Vagina (tissue), 2 donors: ENCODE data around the gene NANOS2. TPM values are rescaled to one million over a fixed set of nuclear protein-coding genes. Genes with fewer than 3 reads are reported as not detected.

Experiments
- DNase-seq, 2 donors: peaks; one replicate each; pipeline ENCODE4 v3.0.0-alpha.2; 2017; ENCODE audit errors: extremely low spot score in 2 of 2
- H3K27ac ChIP-seq: fragments of 200-600 bp; sonication (generic); one replicate; pipeline ENCODE4 v1.5.1; 2019
- H3K27me3 ChIP-seq: fragments of 200-600 bp; sonication (generic); one replicate; pipeline ENCODE4 v1.5.1; 2019
- H3K36me3 ChIP-seq, 2 donors: fragments of 200-600 bp; sonication (generic); one replicate each; pipeline ENCODE4 v1.5.1; 2017 to 2019
- H3K4me1 ChIP-seq: fragments of 200-600 bp; sonication (generic); one replicate; pipeline ENCODE4 v1.5.1; 2019
- H3K4me3 ChIP-seq, 2 donors: fragments of 200-600 bp; sonication (generic); 1 replicate in 1 of 2; 2 replicates in 1 of 2; pipeline ENCODE4 v1.5.1; 2016 to 2019
- H3K9me3 ChIP-seq: fragments of 200-600 bp; sonication (generic); one replicate; pipeline ENCODE4 v1.5.1; 2019
- CTCF ChIP-seq, 3 experiments: fragments of 450-650 bp in 2 of 3; fragments of 200-600 bp in 1 of 3; sonication (generic) in 1 of 3; IDR thresholded peaks; one replicate each; pipeline ENCODE4 v1.5.1; 2017 to 2019; ENCODE audit warnings: antibody characterized with exemption in 3 of 3, mild to moderate bottlenecking in 2 of 3, moderate library complexity in 2 of 3
- POLR2A ChIP-seq, 2 donors: fragments of 450-650 bp; IDR thresholded peaks; one replicate each; pipeline ENCODE4 v1.6.1; 2017; ENCODE audit warnings: antibody characterized with exemption in 2 of 2, mild to moderate bottlenecking in 2 of 2, moderate library complexity in 2 of 2
- POLR2AphosphoS5 ChIP-seq, 2 donors: sonication (generic); formaldehyde crosslinking; IDR thresholded peaks; one replicate each; pipeline ENCODE4 v1.9.0; 2017; ENCODE audit warnings: antibody characterized with exemption in 2 of 2, mild to moderate bottlenecking in 2 of 2, low read depth in 1 of 2; ENCODE audit not compliant: insufficient read depth in 1 of 2
- intact Hi-C: fragments of 100-400 bp; cut with DNase I; formaldehyde crosslinking; loops from one replicate; pipeline ENCODE4 v1.15.1; 2023
- total RNA-seq: library from RNA; depleted of rRNA; stranded (reverse); fragments of >200 nt; gene quantifications from one replicate; pipeline ENCODE4 v1.2.3, GENCODE V29; 2016

The NANOS2 gene
- total RNA-seq, 1 donor from 2014 or later = not detected

- Histone ChIP-seq H3K4me3 (no peak overlapping the region), H3K4me1 (peaks cover 7% of the 10 kb centered on the region), H3K9me3 (no peaks in the 10 kb centered on the region), H3K36me3 (peaks cover 0 to 50% of the 10 kb centered on the region in 2 donors), H3K27me3 (no peaks in the 10 kb centered on the region), H3K27ac (peak overlapping the region; percentile 20)
- intact Hi-C loops = no loop called here
- DNase-seq = no peak
- TF ChIP-seq POLR2AphosphoS5 (IDR thresholded peaks at IDR 0.05; ENCODE audit: insufficient read depth in 1 of 2, low read depth in 1 of 2) = peak in 1 of 2 donors; percentile 27
- no peak for TF ChIP-seq POLR2A (IDR thresholded peaks at IDR 0.05)
- no peak for TF ChIP-seq CTCF (IDR thresholded peaks at IDR 0.05)
These were observed 19.0 kb downstream of the NANOS2 start for GRCh38 chr19:45895519-45895972.

- no peaks in the 10 kb centered on the region for H3K27me3 ChIP-seq
- no peak overlapping the region for H3K4me3 ChIP-seq
- no peak for DNase-seq
- TF ChIP-seq CTCF (IDR thresholded peaks at IDR 0.05) (no peak), POLR2A (IDR thresholded peaks at IDR 0.05) (no peak), POLR2AphosphoS5 (IDR thresholded peaks at IDR 0.05; ENCODE audit: insufficient read depth in 1 of 2, low read depth in 1 of 2) (no peak)
- no peaks in the 10 kb centered on the region for H3K4me1 ChIP-seq
- no peak overlapping the region for H3K27ac ChIP-seq
- H3K36me3 ChIP-seq = peaks cover 0 to 16% of the 10 kb centered on the region in 2 donors
- H3K9me3 ChIP-seq = no peaks in the 10 kb centered on the region
- intact Hi-C loops = no loop called here
These were observed 23.7 kb downstream of the NANOS2 start for GRCh38 chr19:45890877-45891276.

- no peak overlapping the region for H3K4me3 ChIP-seq
- peaks cover 12% of the 10 kb centered on the region for H3K4me1 ChIP-seq
- intact Hi-C loops = loop anchor here (10.0 kb wide), 1 partner anchor 75 kb away; the partner anchor contains the start of gene RSPH6A
- no peak for TF ChIP-seq POLR2A (IDR thresholded peaks at IDR 0.05)
- no peak for TF ChIP-seq POLR2AphosphoS5 (IDR thresholded peaks at IDR 0.05; ENCODE audit: insufficient read depth in 1 of 2, low read depth in 1 of 2)
- TF ChIP-seq CTCF (IDR thresholded peaks at IDR 0.05) = no peak
- H3K27ac ChIP-seq = no peak overlapping the region
- H3K36me3 ChIP-seq = peaks cover 0 to 4% of the 10 kb centered on the region in 2 donors
- H3K9me3 ChIP-seq = no peaks in the 10 kb centered on the region
- no peak for DNase-seq
- H3K27me3 ChIP-seq = no peaks in the 10 kb centered on the region
These were observed 25.2 kb downstream of the NANOS2 start for GRCh38 chr19:45889210-45889885.

DNA sequence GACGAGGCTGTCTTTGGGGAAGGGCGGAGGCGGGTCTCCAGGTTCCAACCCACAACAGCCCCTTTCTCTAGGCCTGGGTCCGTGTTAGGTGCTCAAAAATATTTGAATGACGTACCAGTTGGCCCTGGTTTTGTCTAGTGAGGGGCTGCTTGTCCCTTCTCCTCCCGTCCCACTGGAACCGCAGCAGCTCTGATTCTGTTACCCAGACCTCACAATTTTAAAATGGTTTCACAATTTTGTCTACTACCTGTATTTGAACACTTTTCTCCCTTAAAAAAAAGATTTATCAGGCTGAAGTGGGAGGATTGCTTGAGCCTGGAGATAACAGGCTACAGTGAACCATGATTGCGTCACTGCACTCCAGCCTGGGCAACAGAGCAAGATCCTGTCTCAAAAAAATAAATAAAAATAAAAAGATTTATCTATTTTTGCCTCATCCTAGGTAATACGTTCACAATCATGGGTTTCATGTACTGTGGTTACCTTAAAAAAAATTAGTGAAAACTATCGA lies 27.3 kb downstream of the NANOS2 start:
- TF ChIP-seq CTCF (IDR thresholded peaks at IDR 0.05) (no peak), POLR2A (IDR thresholded peaks at IDR 0.05) (no peak), POLR2AphosphoS5 (IDR thresholded peaks at IDR 0.05; ENCODE audit: insufficient read depth in 1 of 2, low read depth in 1 of 2) (no peak)
- Histone ChIP-seq H3K4me3 (peak overlapping the region; percentile 72 to 84), H3K27ac (peak overlapping the region; percentile 93), H3K27me3 (no peaks in the 10 kb centered on the region), H3K4me1 (peaks cover 33% of the 10 kb centered on the region), H3K36me3 (peaks cover 0 to 4% of the 10 kb centered on the region in 2 donors), H3K9me3 (no peaks in the 10 kb centered on the region)
- DNase-seq = no peak
- intact Hi-C loops = loop anchor here (10.0 kb wide), 1 partner anchor 72 kb away; the partner anchor contains the start of gene RSPH6A
